ENCODE results near the gene LMCD1.
A peak's percentile ranks its signal among the peaks of the same experiment; 100 is the strongest.

The LMCD1 gene

GRCh38 chr3:8482960-8483665 is 18.5 kb upstream of the LMCD1 start:
- peak in 49 of 56 donors; percentile 5 to 87 (median 52) for DNase-seq

GRCh38 chr3:8484409-8485140 is 17.0 kb upstream of the LMCD1 start:
- DNase-seq = no peak

- no peak for DNase-seq
Measured at GRCh38 chr3:8485141-8485870, 16.3 kb upstream of the LMCD1 start.

- no peak for DNase-seq
Measured at GRCh38 chr3:8485943-8486342, 15.7 kb upstream of the LMCD1 start.

GRCh38 chr3:8486434-8486833 is 15.2 kb upstream of the LMCD1 start:
- DNase-seq = no peak

GRCh38 chr3:8486936-8487335 is 14.7 kb upstream of the LMCD1 start:
- no peak for DNase-seq

- no peak for DNase-seq
Measured at GRCh38 chr3:8488411-8488810, 13.2 kb upstream of the LMCD1 start.

- DNase-seq = no peak
Measured at GRCh38 chr3:8488877-8489276, 12.7 kb upstream of the LMCD1 start.

GRCh38 chr3:8489278-8489792 is 12.3 kb upstream of the LMCD1 start:
- DNase-seq = no peak

GRCh38 chr3:8490079-8490552 is 11.5 kb upstream of the LMCD1 start:
- no peak for DNase-seq

- no peak for DNase-seq
Measured at GRCh38 chr3:8491271-8492144, 10.1 kb upstream of the LMCD1 start.

GRCh38 chr3:8492744-8493511 is 8.7 kb upstream of the LMCD1 start:
- DNase-seq = no peak

- DNase-seq = no peak
Measured at GRCh38 chr3:8493744-8494143, 7.9 kb upstream of the LMCD1 start.

GRCh38 chr3:8494327-8494726 is 7.3 kb upstream of the LMCD1 start:
- no peak for DNase-seq

GRCh38 chr3:8497582-8497981 is 4.0 kb upstream of the LMCD1 start:
- DNase-seq = no peak

GRCh38 chr3:8499181-8499611 is 2.4 kb upstream of the LMCD1 start:
- DNase-seq = peak in 47 of 56 donors; percentile 8 to 79 (median 51)

- DNase-seq = peak in 46 of 56 donors; percentile 7 to 67 (median 40)
Measured at GRCh38 chr3:8500319-8500988, 1.2 kb upstream of the LMCD1 start.

GRCh38 chr3:8500989-8501370 is 643 bp upstream of the LMCD1 start:
- no peak for DNase-seq

GRCh38 chr3:8503461-8503860 is 1.8 kb downstream of the LMCD1 start:
- no peak for DNase-seq

All from nucleus accumbens (tissue), 56 donors.